GM18505 (cell line): Measurements from ENCODE around the gene ATP9A.
"Not testable (repeated sequence)": the region's sequence is repeated elsewhere in the genome, so short reads cannot be mapped to it uniquely, and the experiment has no call there.

ENCODE experiments used
- ATAC-seq: cut with Tn5 transposase; IDR thresholded peaks from one replicate; pipeline ENCODE4 v1.9.1; 2021; ENCODE audit not compliant: unreplicated experiment
- POLR2A ChIP-seq: IDR thresholded peaks from 4 replicates; pipeline ENCODE4 v1.6.1; 2011; ENCODE audit warnings: borderline replicate concordance; ENCODE audit not compliant: insufficient read depth, insufficient read length; ENCODE audit errors: extremely low read depth

ATP9A gene

DNA sequence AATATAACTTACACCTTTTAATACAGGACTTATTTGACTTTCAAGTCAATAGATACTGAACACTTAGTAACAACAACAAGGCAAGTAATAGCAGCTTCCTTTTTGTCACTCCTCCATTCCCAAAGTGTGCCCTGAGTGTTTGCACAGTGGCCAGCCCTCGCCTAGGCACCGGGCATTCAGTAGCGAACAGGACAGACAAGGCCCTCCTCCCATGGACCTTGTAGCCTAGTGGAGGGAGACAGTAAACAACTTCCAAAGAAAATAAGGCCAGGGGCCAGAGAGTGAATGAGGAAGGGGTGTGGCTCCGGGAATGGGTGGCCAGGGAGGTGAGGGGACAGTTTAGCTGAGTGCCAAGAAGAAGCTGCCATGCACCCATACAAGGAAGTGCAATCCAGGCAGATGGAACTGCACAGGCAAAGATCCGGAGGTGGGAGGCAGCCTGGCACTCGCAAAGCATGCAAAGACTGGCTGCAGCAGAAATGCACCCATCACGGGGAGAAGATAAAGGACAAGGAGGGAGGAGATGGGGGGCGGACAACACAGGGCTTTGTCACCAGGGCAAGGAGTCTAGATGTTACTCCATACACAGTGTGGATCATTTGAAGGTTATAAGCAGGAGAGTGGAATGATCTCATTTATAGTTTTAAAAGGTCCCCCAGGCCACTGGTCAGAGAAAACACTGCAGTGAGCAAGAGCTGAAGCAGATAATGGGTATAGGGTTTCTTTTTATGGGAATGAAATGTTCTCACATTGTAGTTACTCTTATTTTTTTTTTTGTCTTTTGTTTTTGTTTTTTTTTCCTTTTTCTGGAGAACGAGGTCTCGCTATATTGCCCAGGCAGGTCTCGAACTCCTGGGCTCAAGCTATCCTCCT is 32.2 kb downstream of the ATP9A start:
- ATAC-seq = no peak
- no peak for TF ChIP-seq POLR2A

DNA sequence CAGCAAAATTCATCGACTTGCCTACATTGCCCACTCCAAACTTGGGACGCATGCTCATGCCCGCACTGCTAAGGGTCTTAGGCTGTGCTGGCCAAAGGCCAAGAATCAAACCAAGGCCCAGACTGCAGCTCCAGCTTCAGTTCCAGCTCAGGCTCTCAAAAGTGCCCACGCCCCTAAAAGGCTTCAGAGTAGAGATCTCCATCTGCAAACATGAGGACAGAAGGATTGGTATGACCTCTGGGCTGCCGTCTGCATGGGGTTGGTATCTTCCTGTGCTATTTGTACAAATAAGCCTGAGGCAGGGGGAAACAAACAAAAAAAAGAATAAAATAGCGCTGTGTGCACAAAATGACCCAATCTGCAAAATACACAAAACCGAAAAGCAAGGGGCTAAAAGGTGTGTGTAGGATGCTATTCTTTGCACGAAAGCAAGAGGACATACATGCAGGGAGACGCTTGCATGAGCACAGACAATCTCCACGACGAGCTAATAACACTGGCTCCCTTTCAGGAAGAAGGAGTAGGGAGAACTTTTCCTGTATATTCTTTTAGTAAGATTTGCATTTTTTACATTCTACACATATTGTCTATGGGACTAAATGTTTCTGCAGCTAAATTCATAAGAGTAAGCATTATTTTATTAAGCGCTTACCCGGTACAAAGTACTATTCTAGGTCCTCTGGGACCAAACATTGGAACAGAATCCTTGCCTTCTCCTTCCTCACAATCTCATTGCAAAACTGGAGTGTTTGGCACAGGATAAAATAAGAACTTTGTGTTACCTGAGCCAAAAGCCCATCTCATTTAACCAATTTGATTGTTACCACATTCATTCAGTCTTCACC is 33.1 kb downstream of the ATP9A start:
- ATAC-seq = no peak
- TF ChIP-seq POLR2A = no peak

DNA sequence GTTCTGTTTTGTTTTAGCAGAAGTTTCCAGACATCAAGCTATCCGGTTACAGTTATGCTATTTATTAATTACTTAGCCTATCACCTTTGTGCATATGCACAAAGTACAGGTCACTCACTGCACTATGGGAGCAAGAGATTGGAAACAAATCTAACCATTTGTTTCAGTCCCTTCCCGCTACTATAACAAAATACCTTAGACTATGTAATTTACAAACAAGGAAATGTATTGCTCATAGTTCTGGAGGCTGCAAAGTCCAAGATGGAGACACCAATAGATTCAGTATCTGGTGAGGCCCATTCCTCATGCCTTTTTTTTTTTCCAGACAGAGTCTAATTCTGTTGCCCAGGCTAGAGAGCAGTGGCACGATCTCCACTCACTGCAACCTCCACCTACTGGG is 35.1 kb downstream of the ATP9A start:
- no peak for TF ChIP-seq POLR2A

DNA sequence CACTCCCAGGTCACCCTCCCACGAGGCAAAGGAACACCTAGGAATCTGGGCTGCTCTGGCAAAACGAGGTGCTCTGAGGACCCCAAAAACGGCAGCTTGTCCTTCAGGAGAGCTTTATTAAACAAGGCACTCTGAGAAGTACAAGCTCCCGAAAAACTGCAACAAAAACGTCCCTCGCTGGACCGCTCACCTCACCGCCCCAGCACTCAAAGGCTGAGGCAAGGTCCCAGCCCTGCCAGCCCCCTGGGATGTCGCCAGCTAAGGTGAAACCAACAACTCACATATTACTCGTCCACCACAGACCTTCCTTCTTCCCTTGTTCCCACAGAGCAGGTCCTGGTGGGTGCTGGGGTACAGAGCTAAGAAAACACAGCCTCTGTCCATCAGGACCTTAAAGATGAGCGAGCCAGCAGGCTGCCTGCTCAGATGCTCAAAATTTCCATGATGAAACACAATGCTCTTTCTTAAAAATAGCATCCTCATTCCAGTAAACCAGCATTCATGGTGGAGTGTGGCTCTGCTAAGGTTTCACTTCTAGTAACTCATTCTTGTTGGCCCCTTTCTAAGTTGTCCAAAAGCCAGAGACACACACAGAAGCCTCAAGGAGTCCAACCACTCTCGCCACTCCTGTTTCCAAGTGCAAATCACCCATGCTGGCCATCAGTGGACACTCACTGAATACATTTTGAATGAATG is 35.9 kb downstream of the ATP9A start:
- TF ChIP-seq POLR2A = no peak

More for the DNA sequence above, 35.1 kb downstream of the ATP9A start:
- no peak for ATAC-seq

DNA sequence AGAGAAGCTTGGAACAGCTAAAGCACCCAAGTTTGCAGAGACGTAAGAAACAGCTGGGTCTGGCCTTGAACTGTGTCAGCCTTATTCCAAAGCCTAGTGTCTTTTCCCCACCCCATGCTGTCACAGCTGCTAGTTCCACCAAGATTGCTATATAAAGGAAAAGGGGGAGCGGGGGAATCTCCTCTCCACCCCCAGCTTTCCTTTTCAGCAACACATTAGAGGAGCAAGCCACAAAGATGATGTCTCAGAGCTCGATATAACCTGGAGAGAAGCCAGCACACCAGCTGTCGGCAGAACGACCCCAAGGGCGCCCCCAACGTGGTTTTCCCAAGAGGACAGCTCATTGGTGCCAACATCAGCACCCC is 36.5 kb downstream of the ATP9A start:
- ATAC-seq = no peak
- no peak for TF ChIP-seq POLR2A

More for the DNA sequence above, 35.9 kb downstream of the ATP9A start:
- no peak for ATAC-seq

DNA sequence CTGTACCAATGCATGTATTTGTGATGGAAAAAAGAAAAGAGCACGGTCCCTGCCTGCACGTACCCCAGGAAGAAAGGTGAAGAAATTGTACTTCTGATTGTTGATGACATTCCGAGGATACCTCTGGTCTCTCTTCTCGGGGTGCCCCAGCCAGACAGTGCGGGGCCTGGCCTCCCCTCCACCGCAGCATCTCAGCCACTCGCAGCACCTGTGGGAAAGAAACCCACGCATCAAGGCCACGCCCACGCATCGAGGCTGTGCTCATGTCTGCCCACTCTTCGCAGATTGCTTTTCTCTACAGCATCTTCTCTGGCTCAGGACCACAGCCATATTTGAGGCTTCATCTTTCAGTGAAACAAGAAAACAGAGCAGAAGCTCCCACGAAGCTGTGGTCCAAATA is 38.4 kb downstream of the ATP9A start:
- no peak for TF ChIP-seq POLR2A
- no peak for ATAC-seq

DNA sequence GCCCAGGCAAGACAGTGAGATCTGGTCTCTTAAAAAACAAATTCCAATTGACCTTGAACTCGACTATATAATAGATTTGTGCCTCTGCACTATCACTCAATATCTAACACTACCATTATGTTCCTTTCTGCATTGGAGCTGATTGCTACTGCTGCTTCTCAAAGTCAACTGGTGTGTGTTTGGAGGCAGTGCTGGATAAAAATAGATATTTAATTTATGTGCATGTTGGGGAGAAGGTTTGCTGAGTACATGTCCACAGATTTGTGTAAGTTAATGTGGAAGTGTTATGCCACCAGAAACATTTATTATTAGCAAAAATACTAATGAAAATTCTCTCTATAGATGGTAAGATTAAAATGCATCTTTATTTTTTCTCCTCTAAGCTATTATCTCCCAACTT is 39.5 kb downstream of the ATP9A start:
- no peak for TF ChIP-seq POLR2A
- ATAC-seq = no peak

DNA sequence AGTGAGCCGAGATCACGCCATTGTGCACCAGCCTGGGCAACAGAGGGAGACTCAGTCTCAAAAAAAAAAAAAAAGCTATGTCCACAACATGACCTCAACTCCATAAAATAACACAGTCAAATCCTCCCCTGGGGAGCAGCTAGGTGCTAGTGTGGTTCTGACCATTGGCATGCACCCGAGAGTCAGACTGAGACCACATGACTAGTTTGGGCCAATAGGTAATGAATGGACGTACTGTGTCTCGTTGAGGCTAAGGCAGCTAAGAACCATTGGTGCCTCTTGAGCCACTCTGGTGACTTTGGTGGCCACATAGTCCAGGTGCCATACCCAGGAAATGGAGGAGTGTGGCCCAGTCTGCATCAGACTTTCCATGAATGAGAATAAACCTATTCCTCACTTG is 40.3 kb downstream of the ATP9A start:
- ATAC-seq = no peak
- no peak for TF ChIP-seq POLR2A

DNA sequence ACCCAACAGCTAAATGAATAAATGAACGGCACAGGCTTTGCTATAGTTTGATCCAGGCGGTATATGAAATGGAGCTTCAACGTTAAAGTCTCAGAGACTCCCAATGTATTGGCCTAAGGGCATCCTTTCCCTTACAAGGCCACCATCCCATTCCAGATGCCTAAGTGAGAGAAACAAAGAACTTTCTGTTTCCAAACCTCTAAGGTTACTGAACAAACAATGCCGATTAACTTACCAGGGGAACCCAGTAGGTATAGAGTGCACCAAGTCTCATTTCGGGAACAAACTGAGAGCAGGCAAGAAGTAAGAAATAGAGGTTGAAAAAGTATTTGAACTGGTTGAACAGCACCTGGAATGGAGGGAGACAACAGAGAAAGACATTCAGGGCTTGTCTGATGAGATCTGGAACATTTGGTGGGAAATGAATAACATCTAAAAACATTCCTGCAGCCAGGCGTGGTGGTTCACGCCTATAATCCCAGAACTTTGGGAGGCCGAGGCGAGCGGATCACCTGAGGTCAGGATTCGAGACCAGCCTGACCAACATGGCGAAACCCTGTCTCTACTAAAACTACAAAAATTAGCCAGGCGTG is 42.5 kb downstream of the ATP9A start:
- no peak for ATAC-seq
- no peak for TF ChIP-seq POLR2A

DNA sequence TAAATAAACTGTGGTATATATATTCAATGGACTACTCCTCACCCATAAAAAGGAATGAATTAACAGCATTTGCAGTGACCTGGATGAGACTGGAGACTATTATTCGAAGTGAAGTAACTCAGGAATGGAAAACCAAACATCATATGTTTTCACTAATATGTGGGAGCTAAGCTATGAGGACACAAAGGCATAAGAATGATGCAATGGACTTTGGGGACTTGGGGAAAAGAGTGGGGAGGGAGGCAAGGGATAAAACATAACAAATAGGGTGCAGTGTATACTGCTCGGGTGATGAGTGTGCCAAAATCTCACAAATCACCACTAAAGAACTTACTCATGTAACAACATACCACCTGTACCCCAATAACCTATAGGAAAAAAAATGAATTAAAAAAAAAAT is 45.2 kb downstream of the ATP9A start:
- ATAC-seq = not testable (repeated sequence)

DNA sequence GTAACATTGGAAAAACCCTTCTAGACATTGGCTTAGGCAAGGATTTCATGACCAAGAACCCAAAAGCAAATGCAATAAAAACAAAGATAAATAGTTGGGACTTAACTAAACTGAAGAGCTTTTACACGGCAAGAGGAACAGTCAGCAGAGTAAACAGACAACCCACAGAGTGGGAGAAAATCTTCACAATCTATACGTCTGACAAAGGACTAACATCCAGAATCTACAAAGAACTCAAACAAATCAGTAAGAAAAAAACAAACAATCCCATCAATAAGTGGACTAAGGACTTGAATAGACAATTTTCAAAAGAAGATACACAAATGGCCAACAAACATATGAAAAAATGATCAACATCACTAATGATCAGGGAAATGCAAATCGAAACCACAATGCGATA is 45.9 kb downstream of the ATP9A start:
- not testable (repeated sequence) for ATAC-seq

DNA sequence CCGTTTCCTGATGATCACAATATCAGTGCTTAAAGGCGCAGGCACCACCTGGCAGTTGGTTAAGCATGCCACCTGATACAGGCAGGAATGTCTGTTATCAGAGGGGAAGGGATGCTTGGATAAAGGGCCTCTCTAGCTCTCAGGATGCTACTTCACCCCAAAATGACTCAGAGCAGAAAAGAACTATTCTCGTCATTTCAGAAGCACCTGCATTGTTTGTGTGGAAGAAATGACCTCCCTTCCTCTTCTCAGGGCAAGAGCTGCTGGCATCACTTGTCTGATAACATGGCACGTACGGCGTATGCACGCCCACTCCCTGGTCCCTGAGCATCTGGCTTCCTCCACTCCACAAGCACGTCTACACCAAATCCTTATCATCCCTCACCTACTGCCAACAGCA is 47.3 kb downstream of the ATP9A start:
- TF ChIP-seq POLR2A = no peak
- no peak for ATAC-seq

DNA sequence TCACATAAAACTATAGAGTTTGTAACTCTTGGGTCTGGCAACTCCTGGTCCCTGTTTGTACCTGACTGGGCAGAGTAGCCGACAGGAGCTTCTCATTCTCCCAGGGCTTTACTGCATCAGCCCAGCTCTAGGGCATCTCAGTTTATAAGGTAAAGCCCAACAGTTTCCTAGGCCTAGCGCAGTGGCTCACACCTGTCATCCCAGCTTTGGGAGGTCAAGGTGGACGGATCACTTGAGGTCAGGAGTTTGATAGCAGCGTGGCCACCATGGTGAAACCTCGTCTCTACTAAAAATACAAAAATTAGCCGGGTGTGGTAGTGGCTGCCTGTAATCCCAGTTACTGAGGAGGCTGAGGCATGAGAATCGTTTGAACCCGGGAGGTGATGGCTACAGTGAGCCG is 47.8 kb downstream of the ATP9A start:
- ATAC-seq = no peak
- no peak for TF ChIP-seq POLR2A
